GM12892 (cell line): ENCODE measurements around the gene SRRM1.
"Not testable (repeated sequence)": the region's sequence is repeated elsewhere in the genome, so short reads cannot be mapped to it uniquely, and the experiment has no call there.

Experiments used
- DNase-seq: peaks from one replicate; pipeline ENCODE4 v3.0.0; 2011; ENCODE audit not compliant: insufficient read length
- FAIRE-seq: peaks from 2 replicates; lab custom pipeline; 2011; peaks lifted over from hg19 to GRCh38; lab: Jason Lieb, UNC
- POLR2A ChIP-seq: IDR thresholded peaks from 2 replicates; pipeline ENCODE4 v1.6.1; 2011; ENCODE audit warnings: low read depth, low read length, control low read depth
- POLR2AphosphoS5 ChIP-seq: IDR thresholded peaks from 2 replicates; pipeline ENCODE4 v1.6.1; 2011; ENCODE audit warnings: low read depth, low read length, control low read depth
- TAF1 ChIP-seq: IDR thresholded peaks from 2 replicates; pipeline ENCODE4 v1.6.1; 2011; ENCODE audit warnings: low read depth, mild to moderate bottlenecking, control low read depth, low read length, borderline replicate concordance

The SRRM1 gene

DNA sequence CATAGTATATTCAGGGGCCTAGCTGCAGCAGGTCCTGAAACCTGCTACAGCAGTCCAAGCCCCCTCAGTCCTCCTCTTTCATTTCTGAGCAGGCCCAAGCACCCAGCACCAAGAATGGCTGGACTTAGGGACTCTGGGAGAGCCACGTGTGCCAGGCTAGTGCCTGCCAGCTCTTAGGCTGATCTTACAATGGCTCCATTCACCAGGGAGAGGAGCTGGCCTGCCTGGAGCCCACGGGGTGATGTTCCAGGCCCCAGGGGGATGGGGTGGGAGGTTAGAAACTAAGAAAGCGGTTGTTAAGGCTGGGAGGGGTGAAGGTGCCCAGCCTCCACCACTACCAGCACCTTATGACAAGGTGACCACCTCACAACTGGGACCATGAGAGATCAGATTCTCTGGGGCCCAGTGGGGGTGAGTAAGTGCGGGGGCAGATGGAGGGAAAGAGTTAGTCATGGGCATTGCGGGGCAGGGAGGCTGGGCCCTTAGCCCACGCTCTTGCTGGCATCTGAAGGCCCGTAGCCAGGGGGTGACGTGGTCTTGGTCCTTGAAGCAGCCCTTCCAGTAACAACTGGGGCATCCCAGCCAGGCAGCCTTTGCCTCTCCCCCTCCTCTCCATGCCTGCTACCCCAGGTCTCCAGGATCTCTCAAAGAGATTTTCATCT, 71.9 kb downstream of the SRRM1 start:
- no peak for FAIRE-seq
- no peak for DNase-seq
- TF ChIP-seq POLR2AphosphoS5, result no peak
- TF ChIP-seq POLR2A, result no peak
- TF ChIP-seq TAF1, result no peak

DNA sequence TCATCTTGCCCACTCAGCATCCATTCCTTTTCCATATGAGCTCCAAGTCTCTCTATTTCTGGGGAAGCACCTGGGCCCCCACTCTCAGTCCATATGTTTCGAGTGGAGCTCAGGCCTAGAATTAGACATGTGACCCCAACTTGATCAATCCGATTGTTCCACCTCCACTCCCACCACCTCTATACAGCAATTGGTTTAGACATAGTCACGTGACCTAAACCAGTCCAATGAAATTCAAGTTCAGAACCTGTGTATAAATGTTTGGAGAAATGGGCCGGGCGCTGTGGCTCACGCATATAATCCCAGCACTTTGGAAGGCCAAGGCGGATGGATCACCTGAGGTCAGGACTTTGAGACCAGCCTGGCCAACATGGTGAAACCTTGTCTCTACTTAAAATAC, 72.6 kb downstream of the SRRM1 start:
- FAIRE-seq (no peak), DNase-seq (no peak)
- TF ChIP-seq POLR2A, result no peak
- TF ChIP-seq TAF1, result no peak
- TF ChIP-seq POLR2AphosphoS5, result no peak

DNA sequence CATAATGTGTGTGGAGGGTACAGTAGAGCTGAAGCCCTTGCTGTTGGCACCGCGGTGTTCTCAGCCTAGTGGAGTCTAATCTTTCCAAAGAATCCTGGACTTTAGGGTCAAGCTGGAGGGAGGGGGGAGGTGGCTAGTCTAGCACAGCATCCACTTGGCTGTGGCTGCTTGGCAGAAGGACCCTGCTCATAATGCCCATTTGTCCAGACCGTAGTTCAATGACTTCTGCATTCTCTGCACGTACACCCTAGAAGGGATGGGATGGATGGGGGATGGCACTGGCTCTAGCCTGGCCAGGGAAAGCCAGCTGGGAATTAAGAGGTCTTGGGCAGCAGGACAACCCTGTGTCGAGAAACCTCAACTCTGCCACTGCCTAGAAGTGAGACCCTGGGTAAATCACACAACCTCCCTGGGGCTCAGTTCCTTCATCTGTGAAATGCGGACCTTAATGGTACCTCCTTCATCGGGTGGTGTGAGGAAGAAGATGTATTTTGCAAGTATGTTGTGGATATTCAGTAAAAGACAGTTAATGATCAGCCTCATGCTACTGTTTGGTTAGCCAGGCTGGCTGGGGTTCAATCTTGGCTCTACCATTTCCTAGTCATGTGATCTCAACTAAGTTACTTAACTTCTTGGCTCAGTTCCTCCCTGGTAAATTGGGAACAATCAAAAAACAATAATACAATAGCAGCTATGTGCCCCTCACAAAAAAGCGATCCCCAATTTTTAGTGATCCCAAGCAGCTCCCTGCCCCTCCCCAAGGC, 75.0 kb downstream of the SRRM1 start:
- DNase-seq, result no peak
- no peak for FAIRE-seq
- no peak for TF ChIP-seq TAF1
- no peak for TF ChIP-seq POLR2AphosphoS5
- TF ChIP-seq POLR2A, result no peak

DNA sequence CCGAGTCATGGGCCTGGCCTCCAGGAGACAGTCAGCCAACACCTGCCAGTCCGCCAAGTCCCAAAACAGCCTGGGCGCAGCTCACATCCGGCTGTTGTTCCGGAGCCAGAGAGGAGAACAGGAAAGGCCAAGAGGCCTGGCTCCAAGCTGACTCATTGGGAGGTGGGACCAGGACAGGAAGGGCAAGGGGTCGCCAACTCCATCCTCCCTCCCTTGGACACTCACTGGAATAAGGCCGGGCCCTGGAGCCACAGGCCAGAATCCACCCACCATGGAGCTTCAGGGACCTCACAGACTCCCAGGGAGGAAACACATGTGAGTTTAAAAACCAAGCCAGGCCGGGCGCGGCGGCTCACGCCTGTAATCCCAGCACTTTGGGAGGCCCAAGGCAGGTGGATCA, 77.0 kb downstream of the SRRM1 start:
- TF ChIP-seq POLR2A (no peak), POLR2AphosphoS5 (no peak), TAF1 (no peak)
- FAIRE-seq, result no peak
- no peak for DNase-seq

DNA sequence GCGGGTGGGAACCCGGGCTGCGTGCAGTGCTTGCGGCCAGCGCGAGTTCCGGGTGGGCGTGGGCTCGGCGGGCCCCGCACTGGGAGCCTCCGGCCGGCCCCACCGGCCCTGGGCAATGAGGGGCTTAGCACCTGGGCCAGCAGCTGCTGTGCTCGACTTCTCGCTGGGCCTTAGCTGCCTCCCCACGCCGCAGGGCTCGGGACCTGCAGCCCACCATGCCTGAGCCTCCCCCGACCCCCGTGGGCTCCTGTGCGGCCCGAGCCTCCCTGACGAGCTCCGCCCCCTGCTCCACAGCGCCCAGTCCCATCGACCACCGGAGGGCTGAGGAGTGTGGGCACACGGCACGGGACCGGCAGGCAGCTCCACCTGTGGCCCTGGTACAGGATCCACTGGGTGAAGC, 78.4 kb downstream of the SRRM1 start:
- no peak for DNase-seq
- TF ChIP-seq TAF1 (no peak), POLR2AphosphoS5 (no peak), POLR2A (no peak)
- FAIRE-seq, result no peak

DNA sequence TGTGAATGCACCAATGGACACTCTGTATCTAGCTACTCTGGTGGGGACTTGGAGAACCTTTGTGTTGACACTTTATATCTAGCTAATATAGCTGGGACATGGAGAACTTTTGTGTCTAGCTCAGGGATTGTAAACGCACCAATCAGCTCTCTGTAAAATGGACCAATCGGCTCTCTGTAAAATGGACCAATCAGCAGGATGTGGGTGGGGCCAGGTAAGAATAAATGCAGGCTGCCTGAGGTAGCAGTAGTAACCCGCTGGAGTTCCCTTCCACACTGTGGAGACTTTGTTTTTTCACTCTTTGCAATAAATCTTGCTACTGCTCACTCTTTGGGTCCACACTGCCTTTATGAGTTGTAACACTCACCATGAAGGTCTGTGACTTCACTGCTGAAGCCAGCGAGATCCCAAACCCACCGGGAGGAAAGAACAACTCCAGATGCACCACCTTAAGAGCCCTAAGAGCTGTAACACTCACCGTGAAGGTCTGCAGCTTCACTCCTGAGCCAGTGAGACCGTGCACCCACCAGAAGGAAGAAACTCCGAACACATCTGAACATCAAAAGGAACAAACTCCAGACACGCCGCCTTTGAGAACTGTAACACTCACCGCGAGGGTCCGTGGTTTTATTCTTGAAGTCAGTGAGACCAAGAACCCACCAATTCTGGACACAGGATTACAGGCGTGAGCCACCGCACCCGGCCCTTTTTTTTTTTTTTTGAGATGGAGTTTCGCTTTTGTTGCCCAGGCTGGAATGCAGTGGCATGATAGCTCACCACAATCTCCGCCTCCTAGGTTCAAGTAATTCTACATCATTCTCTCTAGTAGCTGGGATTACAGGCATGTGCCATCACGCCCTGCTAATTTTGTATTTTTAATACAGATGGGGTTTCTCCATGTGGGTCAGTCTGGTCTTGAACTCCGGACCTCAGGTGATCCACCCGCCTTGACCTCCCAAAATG, 79.3 kb downstream of the SRRM1 start:
- FAIRE-seq, DNase-seq: not testable (repeated sequence)
